Hematopoietic multipotent progenitor cell treated with erythropoietin and hydrocortisone succinate and interleukin-3 and kit ligand, for 6 days (in vitro differentiated cells): ENCODE results near the gene MRFAP1L1.
"Not testable (repeated sequence)": the region's sequence is repeated elsewhere in the genome, so short reads cannot be mapped to it uniquely, and the experiment has no call there.

ENCODE experiments used
- DNase-seq: peaks from one replicate; pipeline ENCODE4 v3.0.0-alpha.2; 2015

The MRFAP1L1 gene

GRCh38 chr4:6709230-6710114 is at the start of gene MRFAP1L1:
TSS of gene MRFAP1L1 (minus strand) at chr4:6709865. CDS start at chr4:6709629, 236 bp downstream.
- peak; percentile 99 for DNase-seq

DNA sequence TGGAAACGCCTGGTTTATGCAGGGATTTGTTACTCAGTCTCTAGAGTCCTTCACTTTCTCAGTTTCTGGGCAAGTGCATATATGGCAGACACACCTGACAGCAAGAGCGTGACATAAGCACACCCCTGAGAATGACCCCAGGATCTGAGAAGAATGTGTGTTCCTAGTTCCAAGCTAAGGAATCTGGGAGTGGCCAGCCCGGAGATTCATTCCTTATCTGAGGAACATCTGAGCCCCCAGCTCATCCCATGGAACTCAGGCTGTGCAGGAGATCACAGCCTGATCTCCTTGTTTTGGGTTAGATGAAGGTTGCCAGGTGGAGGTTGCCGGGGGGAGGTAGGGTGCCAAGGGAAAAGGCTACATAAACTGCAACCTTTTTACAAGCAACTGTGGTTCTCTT is 49.1 kb upstream of the MRFAP1L1 start:
- no peak for DNase-seq

GRCh38 chr4:6756345-6756744 is 46.7 kb upstream of the MRFAP1L1 start:
- not testable (repeated sequence) for DNase-seq

DNA sequence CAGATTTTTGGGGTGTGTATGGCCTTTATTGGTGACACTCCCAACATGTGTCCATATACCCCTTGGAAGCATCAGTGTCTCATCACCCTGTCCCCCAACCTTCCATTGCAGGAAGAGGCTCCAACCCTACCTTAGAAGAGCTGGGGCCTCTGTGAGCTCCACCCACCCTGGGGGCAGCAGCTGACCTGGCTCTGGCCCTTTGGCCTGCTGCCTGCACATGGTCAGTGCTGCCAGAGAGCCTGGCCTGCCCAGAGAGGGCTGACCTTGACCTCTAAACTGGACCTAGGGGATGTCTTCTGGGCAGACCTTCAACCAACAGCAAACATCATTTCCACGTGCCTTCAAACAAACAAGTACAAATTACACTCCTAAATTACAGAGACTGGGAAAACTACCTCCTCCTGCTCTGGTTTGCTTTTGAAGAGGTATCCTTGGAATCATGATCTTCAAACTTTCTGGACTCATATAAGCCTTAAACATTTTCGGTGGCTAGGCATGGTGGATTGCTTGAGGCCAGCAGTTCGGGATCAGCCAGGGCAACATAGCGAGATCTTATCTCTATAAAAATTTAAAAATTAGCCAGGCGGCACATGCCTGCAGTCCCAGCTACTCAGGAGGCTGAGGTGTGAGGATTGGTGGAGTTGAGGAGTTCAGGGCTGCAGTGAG is 45.6 kb upstream of the MRFAP1L1 start:
- no peak for DNase-seq

- no peak for DNase-seq
These were observed 44.9 kb upstream of the MRFAP1L1 start for GRCh38 chr4:6754481-6755087.

GRCh38 chr4:6753891-6754290 is 44.2 kb upstream of the MRFAP1L1 start:
- DNase-seq: no peak

DNA sequence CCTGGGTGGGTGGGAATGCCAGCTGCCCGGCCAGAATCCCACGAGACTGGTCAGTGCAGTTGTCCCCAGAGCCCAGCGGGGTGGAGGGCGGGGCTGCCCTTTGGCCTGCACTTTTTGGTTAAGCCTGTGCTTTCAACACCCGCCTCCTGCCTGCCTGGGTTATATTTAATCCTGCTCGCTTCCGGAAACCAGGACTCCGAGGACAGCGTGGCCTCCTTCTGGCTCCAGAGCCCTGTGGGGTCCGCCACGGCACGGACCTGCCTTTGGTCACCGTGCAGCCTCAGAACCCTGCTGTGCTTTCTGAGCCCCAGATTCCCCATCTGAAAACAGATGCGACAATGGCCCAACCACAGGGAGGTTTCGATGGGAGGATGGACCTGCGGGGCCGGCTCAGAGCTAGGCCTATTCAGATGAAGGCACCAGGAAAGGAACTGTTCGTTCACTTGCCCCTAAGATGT is 43.5 kb upstream of the MRFAP1L1 start:
- DNase-seq: no peak

- peak; percentile 49 for DNase-seq
These were observed 42.8 kb upstream of the MRFAP1L1 start for GRCh38 chr4:6752486-6752829.

- no peak for DNase-seq
These were observed 42.2 kb upstream of the MRFAP1L1 start for GRCh38 chr4:6751611-6752485.

- no peak for DNase-seq
These were observed 40.9 kb upstream of the MRFAP1L1 start for GRCh38 chr4:6750286-6751221.

GRCh38 chr4:6749340-6750171 is 39.9 kb upstream of the MRFAP1L1 start:
- peak; percentile 46 for DNase-seq

- DNase-seq: no peak
These were observed 38.6 kb upstream of the MRFAP1L1 start for GRCh38 chr4:6748286-6748685.

DNA sequence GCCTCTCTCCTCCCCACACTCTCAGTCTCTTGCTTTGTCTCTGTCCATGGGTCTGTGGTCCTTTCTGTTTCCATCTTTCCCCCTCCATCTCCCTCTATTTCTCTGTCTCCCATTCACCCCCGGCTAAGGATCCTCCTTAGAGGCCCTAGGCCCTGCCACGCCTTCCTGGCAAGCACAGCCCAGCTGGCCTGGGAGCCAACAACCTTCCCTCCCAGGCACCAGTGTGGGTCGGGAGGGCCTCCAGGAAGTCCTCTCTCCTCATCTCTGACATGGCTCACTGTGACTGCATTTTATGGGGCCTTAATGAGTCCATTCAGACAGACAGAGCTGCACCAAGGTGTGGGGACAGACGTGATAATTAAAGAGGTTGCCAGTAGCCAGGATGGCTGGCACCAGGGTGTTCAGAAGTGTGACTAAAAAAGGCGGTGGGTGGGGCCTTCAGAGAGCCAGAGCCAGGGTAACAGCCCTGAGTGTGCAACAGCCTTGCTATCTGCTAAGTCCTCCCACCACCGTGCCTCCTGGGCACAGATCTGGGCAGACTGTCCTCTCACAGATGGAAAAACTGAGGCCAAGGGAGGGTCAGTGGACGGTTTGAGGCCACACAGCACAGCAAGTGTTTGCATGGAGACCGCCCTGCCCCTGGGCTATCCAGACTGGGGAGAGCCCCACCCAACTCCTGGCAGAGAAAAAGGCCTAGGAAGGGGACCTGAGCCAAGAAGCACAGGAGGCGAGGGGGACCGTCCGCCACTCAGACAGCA is 37.8 kb upstream of the MRFAP1L1 start:
- peak; percentile 70 for DNase-seq

GRCh38 chr4:6746721-6747293 is 37.1 kb upstream of the MRFAP1L1 start:
- no peak for DNase-seq

GRCh38 chr4:6742989-6743388 is 33.3 kb upstream of the MRFAP1L1 start:
- DNase-seq: no peak

DNA sequence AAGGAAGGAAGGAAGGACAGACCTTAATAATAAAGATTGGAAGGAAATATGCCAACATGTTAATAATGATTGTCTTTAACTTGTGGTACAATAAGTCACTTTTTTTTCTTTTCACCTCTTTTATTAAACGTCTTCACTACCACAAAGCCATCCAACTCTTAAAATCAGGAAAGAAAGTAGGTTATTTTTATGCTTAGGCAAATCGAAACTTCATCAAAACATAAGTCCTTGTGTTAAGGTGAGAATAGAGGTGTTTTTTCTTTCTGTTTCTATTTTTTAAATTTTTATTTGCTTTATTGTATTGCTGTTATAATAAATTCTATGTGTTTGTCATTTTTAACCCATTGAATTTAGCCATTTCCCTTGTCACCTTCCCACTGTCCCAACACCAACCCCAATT is 32.8 kb upstream of the MRFAP1L1 start:
- DNase-seq: no peak

DNA sequence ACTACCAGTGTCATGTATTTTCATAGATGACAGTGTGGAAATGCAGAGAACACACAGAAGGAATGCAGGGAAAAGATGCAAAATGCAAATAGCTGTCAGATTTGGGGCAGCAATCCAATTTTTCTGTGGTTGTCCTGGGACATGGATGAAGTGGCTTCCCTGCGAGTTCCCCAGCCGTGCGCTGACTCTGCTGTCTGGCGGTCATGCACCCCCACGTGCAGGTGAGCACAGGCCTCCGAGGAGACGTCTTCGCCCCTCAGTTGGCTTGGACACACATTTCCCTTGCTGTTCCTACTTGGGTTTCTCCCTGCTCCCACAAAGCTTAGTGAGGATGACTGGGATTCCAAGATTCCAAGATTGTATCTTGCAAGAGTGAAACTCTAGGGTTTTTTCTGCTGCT is 30.7 kb upstream of the MRFAP1L1 start:
- DNase-seq: no peak

DNA sequence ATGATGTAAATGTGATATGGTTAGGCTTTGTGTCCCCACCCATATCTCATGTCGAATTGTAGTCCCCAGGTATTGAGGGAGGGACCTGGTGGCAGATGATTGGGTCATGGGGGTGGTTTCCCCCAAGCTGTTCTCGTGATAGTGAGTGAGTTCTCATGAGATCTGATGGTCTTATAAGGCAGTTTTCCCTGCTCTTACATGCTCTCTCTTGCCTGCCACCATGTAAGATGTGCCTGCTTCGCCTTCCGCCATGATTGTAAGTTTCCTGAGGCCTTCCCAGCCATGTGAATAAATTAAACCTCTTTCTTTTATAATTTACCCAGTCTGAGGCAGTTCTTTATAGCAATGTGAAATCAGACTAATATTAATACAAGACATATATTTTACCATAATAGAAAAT is 30.3 kb upstream of the MRFAP1L1 start:
- no peak for DNase-seq

DNA sequence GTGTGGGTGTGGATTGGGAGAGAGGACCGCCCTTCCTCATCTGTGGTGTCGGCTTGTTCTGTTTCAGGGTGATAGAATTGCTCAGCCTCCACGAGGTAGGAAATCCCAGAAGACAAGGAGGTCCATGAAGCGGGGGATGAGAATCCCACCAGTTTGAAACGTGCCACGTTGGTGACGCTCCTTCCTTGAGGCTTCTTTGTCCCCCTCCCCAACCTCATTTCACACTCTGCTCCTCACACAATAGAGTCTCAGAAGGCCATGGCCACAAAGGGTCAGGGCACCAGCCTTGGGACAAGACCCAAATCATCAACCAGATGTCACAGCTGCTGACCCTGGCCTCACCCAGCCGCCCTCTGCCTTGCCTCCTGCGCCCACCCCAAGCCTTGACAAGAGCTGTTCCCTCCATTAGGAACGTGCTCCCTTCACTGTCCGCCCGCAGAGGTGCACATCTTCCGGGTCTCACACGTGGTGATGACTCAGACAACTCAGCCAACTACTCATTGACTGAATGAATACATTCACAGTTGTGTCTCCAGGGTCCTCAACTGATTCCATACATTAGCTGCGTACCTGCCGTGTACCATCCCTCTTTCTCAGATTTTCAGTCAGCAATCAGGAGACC is 24.6 kb upstream of the MRFAP1L1 start:
- peak; percentile 56 for DNase-seq
